Head of caudate nucleus (tissue), 42 donors: ENCODE measurements around the gene PYGB.
A peak's percentile ranks its signal among the peaks of the same experiment; 100 is the strongest.
"Not testable (repeated sequence)": the region's sequence is repeated elsewhere in the genome, so short reads cannot be mapped to it uniquely, and the experiment has no call there.

ENCODE experiments used
- DNase-seq, 42 donors: peaks; one replicate each; pipeline versions ENCODE4 v3.0.0 to v3.0.0-alpha.2; 2020 to 2021; ENCODE audit warnings: mixed read lengths in 7 of 42
- intact Hi-C: fragments of 100-400 bp; cut with DNase I; formaldehyde crosslinking; loops from one replicate; pipeline ENCODE4 v1.15.0; 2022

PYGB gene

DNA sequence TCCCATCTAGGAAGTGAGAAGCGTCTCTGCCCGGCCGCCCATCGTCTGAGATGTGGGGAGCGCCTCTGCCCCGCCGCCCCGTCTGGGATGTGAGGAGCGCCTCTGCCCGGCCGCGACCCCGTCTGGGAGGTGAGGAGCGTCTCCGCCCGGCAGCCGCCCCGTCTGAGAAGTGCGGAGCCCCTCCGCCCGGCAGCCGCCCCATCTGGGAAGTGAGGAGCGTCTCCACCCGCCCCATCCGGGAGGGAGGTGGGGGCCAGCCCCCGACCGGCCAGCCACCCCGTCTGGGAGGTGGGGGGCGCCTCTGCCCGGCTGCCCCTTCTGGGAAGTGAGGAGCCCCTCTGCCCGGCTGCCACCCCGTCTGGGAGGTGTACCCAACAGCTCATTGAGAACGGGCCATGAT lies 64.8 kb downstream of the PYGB start:
- intact Hi-C loops = not testable (repeated sequence)
- DNase-seq = peak in 5 of 42 donors; percentile 3 to 4 (median 4)

DNA sequence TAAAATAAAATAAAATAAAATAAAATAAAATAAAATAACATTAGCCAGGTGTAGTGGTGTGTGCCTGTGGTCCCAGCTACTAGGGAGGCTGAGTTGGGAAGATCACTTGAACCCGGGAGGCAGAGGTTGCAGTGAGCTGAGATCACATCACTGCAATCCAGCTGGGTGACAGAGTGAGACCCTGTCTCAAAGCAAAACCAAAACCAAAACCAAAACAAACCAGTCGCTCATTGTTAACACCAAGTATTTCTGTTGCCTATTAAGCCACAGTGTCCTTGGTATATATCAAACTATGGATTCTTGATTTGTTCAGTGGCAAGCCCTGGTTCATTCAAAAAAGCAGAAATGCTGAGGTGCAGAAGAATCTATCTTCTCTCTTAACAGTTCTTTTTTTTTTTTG lies 65.7 kb downstream of the PYGB start:
- intact Hi-C loops = no loop called here
- peak in 6 of 42 donors; percentile 2 to 14 (median 4) for DNase-seq

DNA sequence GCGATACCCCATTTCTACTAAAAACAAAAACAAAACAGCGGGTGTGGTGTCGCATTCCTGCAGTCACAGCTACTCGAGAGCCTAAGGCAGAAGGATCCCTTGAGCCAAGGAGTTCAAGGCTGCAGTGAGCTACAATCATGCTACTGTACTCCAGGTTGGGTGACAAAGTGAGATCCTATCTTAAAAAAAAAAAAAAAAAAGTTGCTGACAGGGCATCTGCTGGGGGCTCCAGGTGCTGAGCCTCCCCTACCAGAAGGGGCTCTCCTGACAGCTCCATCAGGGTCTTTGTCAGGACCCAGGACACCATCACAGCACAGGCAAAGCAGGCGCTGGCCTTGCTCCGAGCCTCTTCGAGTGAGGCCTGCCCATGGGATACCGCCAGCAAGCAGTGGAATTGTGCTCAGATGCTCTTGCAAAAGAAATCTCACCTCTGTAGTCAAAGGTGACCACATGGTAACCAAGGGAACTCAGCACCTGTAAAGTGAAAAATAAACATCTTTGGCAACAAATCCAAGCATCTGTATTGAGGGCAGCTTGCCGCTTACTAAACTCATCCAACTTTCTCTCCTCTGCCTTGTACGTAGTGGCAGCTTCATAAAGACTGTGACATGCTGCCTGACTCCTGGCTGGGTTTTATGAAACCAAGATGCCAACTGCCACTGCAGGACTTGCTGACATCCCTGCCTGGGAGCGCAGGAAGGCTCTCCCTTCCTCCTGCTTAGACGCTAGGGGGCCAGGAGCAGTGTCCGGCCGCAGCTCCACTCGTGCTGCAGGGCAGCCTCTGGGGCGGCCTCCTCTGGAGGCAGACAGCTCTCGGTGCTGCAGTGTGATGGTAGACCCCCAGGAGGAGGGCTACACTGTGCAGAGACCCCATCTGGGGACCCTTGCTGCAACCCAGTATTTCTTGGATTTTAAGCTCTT lies 66.9 kb downstream of the PYGB start:
- intact Hi-C loops = no loop called here
- peak in 21 of 42 donors; percentile 4 to 44 (median 16) for DNase-seq

DNA sequence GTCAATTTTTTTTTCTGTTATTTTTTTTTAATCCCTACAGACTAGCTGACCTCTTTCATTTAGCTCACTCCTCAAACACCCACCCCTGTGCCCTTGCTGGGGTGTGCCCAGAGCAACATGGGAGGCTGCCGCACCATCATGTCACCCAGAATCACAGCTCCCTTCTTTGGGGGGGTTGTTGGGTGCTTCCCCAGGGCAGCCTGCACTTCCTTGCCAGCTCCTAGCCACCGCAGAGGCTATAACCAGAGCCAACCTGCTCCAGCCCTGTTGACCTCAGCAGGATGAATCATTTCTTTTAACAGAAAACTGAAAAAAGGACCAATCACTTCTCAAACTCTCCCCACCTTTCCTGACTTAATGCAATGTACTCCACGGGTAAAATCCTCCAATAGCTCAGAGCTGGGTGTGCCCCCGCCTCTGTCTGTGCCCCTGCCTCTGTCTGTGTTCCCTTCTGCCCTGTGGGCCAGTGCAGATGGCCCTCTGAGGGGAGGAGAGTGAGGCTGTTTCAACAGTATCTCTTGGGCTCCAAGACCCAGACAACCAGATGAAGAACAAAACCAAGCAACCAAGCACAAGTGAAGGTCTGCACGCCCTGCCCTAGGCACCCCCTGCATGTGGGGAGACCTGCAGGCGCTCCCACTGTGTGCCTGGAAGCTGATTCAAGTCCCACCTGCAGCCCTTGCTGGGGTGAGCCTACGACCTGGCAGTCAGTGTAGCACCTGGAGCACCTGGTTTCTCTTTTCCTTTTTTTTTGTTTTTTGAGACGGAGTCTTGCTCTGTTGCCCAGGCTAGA lies 67.7 kb downstream of the PYGB start:
- DNase-seq = peak in 18 of 42 donors; percentile 0 to 39 (median 14)
- intact Hi-C loops = no loop called here

DNA sequence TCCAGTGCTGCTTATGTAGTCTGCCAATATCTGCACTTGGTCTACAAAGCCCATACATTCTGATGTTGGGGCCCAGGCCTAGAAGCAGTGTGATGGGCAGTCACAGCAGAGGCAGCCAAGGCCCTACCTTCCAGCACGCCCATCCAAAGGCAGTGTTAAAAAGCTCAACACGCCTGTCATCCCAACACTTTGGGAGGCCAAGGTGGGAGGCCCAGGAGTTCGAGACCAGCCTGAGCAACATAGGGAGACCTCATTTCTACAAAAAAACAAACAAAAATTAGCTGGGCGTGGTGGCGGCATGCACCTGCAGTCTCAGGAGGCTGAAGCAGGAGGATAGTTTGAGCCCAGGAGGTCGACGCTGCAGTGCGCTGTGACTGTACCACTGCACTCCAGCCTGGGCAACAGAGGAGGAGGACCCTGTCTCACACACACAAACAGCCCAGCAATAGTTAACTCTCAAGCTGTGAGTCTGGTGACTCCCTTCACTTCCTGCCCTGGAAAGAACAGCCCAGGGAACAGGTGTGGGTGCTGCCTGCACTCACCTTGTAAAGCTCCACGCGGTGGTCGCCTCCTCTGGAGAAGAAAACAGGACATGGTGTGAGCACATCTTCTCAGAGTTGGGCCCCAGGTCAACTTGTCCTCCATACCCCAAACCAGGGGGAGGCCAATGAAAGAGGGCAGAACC lies 68.8 kb downstream of the PYGB start:
- intact Hi-C loops = no loop called here
- DNase-seq = peak in 12 of 42 donors; percentile 0 to 31 (median 11)

DNA sequence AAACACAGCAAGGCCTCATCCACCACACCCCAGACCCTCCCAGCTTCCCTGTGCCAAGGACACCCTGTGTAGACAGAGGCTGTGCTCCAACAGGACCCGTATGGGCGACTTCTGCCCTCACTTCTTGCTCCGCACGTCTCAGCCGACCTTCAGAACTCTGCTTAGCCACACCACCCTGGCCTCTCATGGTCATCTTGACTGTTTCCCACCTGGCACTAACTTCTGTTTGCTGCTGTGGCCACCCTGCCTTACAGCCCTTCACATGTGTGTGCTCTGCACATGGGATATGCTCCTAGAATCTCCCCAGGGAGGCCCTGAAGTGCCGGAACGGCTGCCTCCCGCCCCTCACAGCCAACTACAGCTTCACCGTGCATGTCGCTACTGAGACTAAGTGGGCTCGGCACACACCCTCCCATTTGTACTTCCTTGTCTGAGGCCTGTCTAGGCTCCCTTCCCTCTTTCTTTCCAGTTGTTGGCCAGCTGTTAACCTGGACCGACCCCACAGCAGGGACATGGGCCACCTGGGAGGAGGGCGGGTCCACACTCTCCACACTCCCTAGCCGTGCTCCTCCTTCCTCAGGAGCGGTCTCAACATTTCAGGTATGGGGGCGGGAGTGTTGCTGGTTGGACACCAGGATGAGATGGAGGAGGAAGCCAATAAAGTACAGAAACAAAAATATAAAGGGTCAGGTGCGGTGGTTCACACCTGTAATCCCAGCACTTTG lies 69.6 kb downstream of the PYGB start:
- DNase-seq = peak in 13 of 42 donors; percentile 0 to 37 (median 17)
- intact Hi-C loops = no loop called here

DNA sequence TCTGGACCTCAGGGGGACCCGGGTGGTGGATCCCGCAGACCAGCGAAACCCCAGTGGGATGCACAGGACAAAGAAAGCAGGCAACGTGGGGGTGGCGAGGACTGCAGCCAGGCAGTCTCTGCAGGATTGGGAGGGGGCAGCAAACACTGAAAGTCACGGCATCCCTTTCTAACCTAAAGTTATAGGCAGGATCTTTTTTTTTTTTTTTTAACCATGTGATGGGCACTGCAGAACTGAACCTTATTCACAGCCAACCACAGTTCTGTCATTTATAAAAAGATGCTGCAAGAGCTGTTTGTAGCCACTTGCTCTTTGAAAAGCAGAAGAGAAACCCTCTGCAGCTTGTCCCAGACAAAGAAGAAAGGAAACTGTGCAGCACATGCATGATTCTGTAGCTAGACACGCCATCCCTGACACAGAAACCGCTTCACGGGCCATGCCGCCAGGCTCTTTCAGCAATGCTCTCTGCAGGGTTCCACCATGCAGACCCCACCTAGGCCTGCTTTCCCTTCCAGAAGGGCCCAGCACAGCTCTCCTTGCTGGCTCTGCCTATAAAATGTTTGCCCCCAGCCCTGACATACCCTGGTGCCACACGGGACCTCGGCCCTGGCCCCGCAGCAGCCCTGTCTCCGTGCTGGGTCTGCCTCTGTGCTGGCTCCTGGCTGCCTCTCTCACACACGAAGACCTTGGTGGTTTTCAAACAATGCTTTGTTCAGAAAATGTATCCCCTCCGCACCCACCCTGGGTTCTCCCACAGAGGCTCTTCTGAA lies 70.8 kb downstream of the PYGB start:
- peak in 19 of 42 donors; percentile 17 to 74 (median 47) for DNase-seq
- intact Hi-C loops = no loop called here

DNA sequence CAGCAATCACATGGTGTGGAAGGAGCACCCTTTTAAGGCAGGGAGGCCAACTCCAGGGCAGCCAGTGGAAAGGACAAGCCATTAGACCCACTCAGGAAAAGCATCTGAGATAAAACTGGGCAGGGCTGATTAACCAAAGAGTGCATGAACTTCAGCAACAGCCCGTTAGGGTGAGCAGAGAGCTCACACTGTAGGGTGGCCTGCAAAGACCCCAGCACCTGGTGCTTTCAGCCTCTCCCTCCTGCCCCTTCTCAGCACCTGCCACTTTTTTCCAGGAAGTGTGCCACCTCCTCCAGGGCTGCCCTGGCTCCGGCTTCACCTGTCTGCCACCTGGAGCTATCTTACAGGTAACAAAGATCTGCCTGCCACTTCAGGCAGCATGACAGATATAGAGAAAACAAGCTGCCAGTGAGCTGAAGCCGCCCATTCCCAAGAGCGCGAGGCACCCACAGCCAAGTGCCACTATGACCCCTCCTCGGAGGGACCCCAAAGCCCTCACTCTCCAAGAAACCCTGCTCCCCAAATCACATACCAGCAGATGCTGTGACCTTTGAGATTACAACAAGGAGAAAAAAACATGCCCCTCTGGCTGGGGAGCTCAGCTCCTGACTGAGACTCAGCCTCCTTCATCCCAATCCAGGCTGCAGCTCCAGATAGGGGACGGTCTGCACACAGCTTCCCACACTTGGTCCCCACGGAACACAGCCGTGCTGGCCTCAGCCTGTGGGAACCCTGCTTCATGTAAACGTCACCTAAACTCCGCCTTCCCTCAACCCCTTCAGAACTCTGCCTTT lies 71.6 kb downstream of the PYGB start:
- peak in 10 of 42 donors; percentile 8 to 76 (median 44) for DNase-seq
- intact Hi-C loops = no loop called here

DNA sequence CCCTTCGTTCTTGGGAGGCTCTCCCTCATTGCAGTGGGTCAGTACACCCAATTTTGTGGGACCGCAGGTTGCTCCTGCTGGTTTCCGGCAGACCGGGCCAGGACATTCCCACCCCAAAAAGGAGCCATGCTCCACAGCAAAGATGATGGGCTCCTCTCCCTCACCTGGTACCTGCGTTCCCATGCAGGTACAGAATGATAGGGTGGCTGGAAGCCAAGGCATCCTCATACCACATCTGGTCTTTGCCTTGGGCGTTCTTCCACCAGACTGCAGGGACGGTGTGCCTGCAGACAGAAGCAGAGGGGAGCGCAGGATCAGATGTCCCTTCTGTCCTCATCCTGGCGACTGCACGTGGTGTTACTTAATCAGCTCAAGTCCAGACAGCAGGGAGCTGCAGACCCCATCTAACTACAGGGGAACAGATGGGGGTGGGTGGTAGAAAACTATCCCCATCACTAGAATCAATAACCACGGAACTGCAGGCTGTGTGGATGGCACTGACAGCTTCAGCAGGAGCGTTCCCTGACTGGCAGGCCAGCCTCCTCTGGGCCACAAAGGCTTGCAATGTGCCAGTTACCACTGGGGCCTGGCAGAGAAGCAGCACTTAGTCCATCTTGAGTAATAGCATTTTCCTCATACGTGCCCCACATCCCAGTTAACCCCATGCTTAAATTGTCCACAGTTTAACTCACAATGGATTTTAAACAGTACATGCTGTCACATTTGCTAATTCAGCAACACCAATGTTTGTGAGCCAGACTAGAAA lies 72.3 kb downstream of the PYGB start:
- DNase-seq = peak in 11 of 42 donors; percentile 4 to 70 (median 44)
- intact Hi-C loops = no loop called here

DNA sequence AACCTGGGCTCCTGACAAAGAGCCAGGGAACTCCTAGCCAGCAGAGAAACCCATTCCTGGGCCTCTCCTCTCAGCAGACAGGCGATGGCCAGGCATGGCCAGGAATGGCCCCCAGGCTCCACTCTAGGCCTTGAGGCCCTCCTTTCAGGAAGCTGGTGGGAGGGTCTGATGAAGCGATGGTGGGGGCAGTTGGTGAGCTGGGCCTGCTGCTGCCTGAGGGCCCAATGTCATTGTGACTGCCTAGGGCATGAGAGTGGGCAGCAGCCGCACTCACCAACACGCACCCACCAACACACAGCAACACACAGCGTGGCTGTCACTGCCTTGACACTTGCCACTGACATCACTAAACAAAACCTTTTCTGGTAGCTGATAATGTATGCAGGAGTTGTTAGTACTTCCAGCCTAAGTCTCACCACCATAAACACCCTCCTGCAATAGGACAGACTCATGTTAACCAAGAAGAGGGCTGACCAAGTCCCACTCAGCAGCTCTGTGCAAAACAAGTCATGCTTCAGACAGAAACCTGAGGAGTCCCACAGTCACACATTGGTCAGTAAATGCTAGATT lies 73.5 kb downstream of the PYGB start:
- peak in 6 of 42 donors; percentile 1 to 37 (median 10) for DNase-seq
- intact Hi-C loops = no loop called here

DNA sequence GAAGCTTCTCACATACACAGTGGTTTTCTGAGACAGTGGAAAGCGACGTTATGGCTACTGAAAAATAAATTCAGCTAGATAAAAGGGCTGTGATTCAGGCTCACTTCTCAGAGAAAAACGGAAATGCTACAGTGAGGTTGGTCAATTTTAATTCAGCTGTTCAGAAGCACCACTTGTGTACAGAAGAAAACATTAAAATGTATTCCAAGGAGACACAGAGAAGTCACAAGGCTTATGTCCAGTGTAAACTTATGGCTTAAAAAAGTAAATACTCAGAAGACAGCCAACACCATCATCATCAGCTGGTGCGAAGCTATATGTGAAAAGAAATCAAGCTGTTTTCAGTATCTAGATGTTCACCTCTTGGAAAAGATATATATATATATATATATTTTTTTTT lies 74.1 kb downstream of the PYGB start:
- peak in 1 of 42 donors; percentile 3 for DNase-seq
- intact Hi-C loops = no loop called here

DNA sequence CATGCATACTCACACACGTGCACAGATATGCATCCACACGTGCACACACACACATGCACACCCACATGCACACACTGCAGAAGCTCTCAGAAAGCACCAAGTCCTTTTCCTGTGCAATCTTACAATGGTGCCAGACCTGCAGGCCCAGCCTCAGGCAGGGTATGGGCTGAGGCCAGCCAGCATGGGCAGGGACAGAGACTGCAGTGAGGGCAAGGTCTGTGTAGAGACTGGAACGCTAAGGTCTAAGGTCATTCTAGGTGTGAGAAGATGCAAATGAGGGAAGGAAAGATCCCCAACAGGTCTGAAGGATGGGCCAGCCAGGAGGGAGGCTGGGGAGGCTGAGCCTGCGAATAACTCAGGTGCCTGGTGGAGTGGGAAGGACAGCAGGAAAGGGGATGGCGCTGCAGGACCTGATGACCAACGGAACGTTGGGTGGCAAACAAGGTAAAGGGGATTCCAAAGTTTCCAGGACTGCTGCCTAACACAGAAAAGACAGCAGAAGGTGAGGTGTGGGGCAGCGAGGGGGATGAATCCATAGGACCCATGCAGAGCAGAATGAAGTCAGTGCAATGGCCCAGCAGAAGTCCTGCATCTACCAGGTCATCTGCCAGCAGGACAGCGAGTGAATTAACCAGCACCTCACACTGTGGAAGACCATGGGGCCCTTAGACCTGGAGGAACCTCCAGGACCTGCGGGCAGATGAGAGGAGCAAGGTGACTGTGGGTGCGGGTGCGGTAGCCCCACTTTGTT lies 75.8 kb downstream of the PYGB start:
- DNase-seq = peak in 2 of 42 donors; percentile 12 to 38
- intact Hi-C loops = no loop called here

DNA sequence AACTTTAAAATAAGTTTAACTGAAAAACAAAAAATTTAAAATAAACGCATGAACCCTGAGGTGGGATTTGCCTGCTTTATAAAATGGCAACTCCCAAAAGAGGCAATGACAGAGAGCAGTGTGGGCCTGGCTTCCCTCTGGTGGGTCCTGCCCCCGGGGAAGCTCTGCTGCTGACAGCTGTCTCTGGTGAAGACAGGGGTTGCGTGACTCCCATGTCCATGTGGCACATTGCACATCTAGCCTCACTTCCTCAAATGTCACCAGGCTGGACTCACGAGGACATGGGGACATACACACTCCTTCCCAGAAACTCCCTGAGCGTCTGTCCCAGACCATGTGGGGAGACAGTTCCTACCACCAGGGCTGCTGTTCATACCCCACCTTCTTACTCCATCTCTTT lies 76.5 kb downstream of the PYGB start:
- intact Hi-C loops = no loop called here
- DNase-seq = peak in 21 of 42 donors; percentile 27 to 70 (median 51)

DNA sequence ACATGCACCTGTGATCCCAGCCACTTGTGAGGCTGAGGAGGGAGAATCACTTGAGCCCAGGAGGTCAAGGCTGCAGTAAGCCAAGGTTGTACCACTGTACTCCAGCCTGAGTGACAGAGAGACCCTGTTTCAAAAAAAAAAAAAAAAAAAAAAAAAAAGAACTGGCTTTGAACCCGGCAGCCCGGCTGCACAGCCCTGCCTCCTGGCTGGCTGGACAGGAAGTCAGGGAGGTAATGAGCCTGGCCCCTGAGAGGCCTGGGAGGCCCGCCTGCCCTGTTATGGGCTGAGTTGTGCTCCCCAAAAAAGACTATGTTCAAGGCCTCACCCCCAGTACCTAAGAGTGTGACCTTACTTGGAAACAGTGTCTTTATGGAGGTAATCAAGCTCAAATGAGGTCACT lies 77.2 kb downstream of the PYGB start:
- peak in 2 of 42 donors; percentile 15 to 41 for DNase-seq
- intact Hi-C loops = no loop called here

DNA sequence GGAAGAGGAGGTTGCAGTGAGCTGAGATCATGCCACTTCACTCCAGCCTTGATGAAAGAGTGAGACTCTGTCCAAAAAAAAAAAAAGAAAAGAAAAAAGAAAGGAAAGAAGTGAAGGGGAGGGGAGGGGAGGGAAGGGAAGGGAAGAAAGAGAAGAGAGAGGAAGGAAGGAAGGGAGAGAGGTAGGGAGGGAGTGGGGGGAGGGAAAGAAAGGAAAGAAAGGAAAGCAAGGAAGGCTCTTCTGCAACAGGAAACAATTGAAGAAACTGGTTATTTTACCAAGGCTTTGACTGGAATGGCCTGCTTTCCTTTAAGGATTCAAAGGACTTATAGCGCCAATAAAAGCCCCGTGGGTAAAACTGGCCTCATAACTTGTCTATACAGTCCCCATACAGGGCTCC lies 78.1 kb downstream of the PYGB start:
- intact Hi-C loops = no loop called here

More for the DNA sequence above, 78.1 kb downstream of the PYGB start:
- no peak for DNase-seq
